KMS-11 (cell line): Measurements from ENCODE around the gene FRMD4A.

Source experiments
- H2AFZ ChIP-seq: fragments of 200-600 bp; sonication (generic); 2 replicates; pipeline ENCODE4 v1.6.1; 2016; ENCODE audit warnings: antibody characterized with exemption, mixed run types, low read depth
- H3K27ac ChIP-seq: fragments of 200-600 bp; sonication (generic); 2 replicates; pipeline ENCODE4 v1.6.1; 2016; ENCODE audit warnings: mild to moderate bottlenecking, mixed run types
- H3K27me3 ChIP-seq: fragments of 200-600 bp; sonication (generic); 2 replicates; pipeline ENCODE4 v1.6.1; 2017; ENCODE audit warnings: mild to moderate bottlenecking, low read depth, mixed run types, moderate library complexity; ENCODE audit not compliant: insufficient read depth
- H3K36me3 ChIP-seq: fragments of 200-600 bp; sonication (generic); 2 replicates; pipeline ENCODE4 v1.6.1; 2017; ENCODE audit warnings: mild to moderate bottlenecking, mixed run types; ENCODE audit not compliant: insufficient read depth
- H3K4me1 ChIP-seq: fragments of 200-600 bp; sonication (generic); 2 replicates; pipeline ENCODE4 v1.6.1; 2016; ENCODE audit warnings: mild to moderate bottlenecking, low read depth, mixed run types; ENCODE audit not compliant: poor library complexity, severe bottlenecking
- H3K4me2 ChIP-seq: fragments of 200-600 bp; sonication (generic); 2 replicates; pipeline ENCODE4 v1.7.0; 2016; ENCODE audit warnings: mild to moderate bottlenecking, mixed run types
- H3K4me3 ChIP-seq: fragments of 200-600 bp; sonication (generic); IDR thresholded peaks from 2 replicates; pipeline ENCODE4 v1.6.1; 2017; ENCODE audit warnings: low read depth, low read length, mixed read lengths; ENCODE audit not compliant: insufficient read depth
- H3K79me2 ChIP-seq: fragments of 200-600 bp; sonication (generic); 2 replicates; pipeline ENCODE4 v1.6.1; 2016; ENCODE audit warnings: low read depth, mixed run types; ENCODE audit not compliant: insufficient read depth
- H3K9ac ChIP-seq: fragments of 200-600 bp; sonication (generic); 2 replicates; pipeline ENCODE4 v1.6.1; 2016; ENCODE audit warnings: mild to moderate bottlenecking, mixed run types
- H4K20me1 ChIP-seq: fragments of 200-600 bp; sonication (generic); 2 replicates; pipeline ENCODE4 v1.6.1; 2016; ENCODE audit warnings: mild to moderate bottlenecking, mixed run types; ENCODE audit not compliant: insufficient read depth
- TF ChIP-seq, protein P1 (sequence below): fragments of 200-600 bp; sonication (generic); conservative IDR thresholded peaks from 2 replicates; pipeline ENCODE4 v1.6.1; 2017; ENCODE audit warnings: low read depth, mild to moderate bottlenecking, antibody characterized with exemption, low read length, moderate library complexity, mixed read lengths

The FRMD4A gene

GRCh38 chr10:14306190-14306589, 24.5 kb downstream of the FRMD4A start:
- H3K27me3 ChIP-seq, result no peaks in the 10 kb centered on the region
- no peaks in the 10 kb centered on the region for H3K79me2 ChIP-seq
- H3K9ac ChIP-seq, result no peak overlapping the region
- H3K4me3 ChIP-seq, result no peak overlapping the region
- H3K4me2 ChIP-seq, result no peak overlapping the region
- H3K27ac ChIP-seq, result no peak overlapping the region
- no peak overlapping the region for H2AFZ ChIP-seq
- no peaks in the 10 kb centered on the region for H3K36me3 ChIP-seq
- H3K4me1 ChIP-seq, result no peaks in the 10 kb centered on the region
- no peaks in the 10 kb centered on the region for H4K20me1 ChIP-seq
- TF ChIP-seq, protein P1, sequence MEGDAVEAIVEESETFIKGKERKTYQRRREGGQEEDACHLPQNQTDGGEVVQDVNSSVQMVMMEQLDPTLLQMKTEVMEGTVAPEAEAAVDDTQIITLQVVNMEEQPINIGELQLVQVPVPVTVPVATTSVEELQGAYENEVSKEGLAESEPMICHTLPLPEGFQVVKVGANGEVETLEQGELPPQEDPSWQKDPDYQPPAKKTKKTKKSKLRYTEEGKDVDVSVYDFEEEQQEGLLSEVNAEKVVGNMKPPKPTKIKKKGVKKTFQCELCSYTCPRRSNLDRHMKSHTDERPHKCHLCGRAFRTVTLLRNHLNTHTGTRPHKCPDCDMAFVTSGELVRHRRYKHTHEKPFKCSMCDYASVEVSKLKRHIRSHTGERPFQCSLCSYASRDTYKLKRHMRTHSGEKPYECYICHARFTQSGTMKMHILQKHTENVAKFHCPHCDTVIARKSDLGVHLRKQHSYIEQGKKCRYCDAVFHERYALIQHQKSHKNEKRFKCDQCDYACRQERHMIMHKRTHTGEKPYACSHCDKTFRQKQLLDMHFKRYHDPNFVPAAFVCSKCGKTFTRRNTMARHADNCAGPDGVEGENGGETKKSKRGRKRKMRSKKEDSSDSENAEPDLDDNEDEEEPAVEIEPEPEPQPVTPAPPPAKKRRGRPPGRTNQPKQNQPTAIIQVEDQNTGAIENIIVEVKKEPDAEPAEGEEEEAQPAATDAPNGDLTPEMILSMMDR, result no peak

DNA sequence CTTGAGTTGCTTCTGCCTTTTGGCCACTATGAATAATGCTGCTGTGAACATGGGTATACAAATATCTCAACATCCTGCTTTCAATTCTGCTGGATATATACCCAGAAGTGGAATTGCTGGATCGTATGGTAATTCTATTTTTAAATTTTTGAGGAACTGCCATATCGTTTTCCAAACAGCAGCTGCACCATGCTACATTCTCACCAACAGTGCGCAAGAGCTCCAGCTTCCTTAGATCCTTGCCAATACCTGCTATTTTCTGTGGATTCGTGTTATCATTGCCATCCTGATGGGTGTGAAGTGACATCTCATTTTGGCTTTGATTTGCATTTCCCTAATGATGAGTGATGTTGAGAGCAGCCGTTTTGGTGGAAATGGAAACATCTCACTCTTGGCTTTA, 26.7 kb downstream of the FRMD4A start:
- Histone ChIP-seq H2AFZ (no peak overlapping the region), H3K4me2 (no peak overlapping the region), H3K4me3 (no peak overlapping the region), H4K20me1 (no peaks in the 10 kb centered on the region), H3K9ac (no peak overlapping the region), H3K36me3 (no peaks in the 10 kb centered on the region), H3K4me1 (no peaks in the 10 kb centered on the region), H3K27me3 (no peaks in the 10 kb centered on the region), H3K79me2 (no peaks in the 10 kb centered on the region), H3K27ac (no peak overlapping the region)
- TF ChIP-seq, protein P1, result no peak

- TF ChIP-seq, protein P1, result peak; percentile 31; the same call in 1 of the 2 replicates
- Histone ChIP-seq H4K20me1 (no peaks in the 10 kb centered on the region), H3K36me3 (no peaks in the 10 kb centered on the region)
Observed at GRCh38 chr10:14302035-14302434, 28.7 kb downstream of the FRMD4A start.

DNA sequence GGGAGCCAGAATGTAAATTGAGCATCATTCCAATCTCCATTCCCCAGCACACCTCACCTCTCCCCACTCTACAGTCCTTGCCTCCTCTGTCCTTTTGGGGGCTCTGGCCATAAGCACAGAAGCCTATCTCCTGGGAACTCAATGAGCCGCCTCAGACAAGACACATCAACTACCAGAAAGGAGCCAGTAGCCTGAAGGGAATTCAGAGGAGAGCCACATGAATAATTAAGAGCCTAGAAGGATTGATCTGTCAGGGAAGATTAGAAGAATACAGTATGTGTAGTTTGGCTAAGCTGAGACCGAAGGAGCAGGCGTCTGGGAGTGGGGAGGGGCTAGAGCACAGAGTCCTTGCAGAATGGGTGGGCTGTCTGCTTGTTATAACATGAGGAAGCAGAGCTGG, 31.2 kb downstream of the FRMD4A start:
- no peak overlapping the region for H3K4me2 ChIP-seq
- H2AFZ ChIP-seq, result no peak overlapping the region
- no peak overlapping the region for H3K4me3 ChIP-seq
- H3K9ac ChIP-seq, result no peak overlapping the region
- TF ChIP-seq, protein P1, result no peak
- no peaks in the 10 kb centered on the region for H3K36me3 ChIP-seq
- H4K20me1 ChIP-seq, result no peaks in the 10 kb centered on the region
- no peaks in the 10 kb centered on the region for H3K27me3 ChIP-seq
- no peak overlapping the region for H3K27ac ChIP-seq
- no peaks in the 10 kb centered on the region for H3K79me2 ChIP-seq
- no peaks in the 10 kb centered on the region for H3K4me1 ChIP-seq

More at GRCh38 chr10:14302035-14302434, 28.7 kb downstream of the FRMD4A start:
- H2AFZ ChIP-seq, result no peak overlapping the region
- H3K27ac ChIP-seq, result no peak overlapping the region
- no peaks in the 10 kb centered on the region for H3K27me3 ChIP-seq
- no peak overlapping the region for H3K4me3 ChIP-seq
- H3K79me2 ChIP-seq, result no peaks in the 10 kb centered on the region
- H3K4me2 ChIP-seq, result no peak overlapping the region
- H3K4me1 ChIP-seq, result no peaks in the 10 kb centered on the region
- no peak overlapping the region for H3K9ac ChIP-seq
